GM18907 (cell line): Measurements from ENCODE around the gene TMEM132A.
"Not testable (repeated sequence)": the region's sequence is repeated elsewhere in the genome, so short reads cannot be mapped to it uniquely, and the experiment has no call there.

Source experiments
- ATAC-seq: cut with Tn5 transposase; IDR thresholded peaks from one replicate; pipeline ENCODE4 v1.9.1; 2021; ENCODE audit warnings: mild to moderate bottlenecking, moderate library complexity; ENCODE audit not compliant: unreplicated experiment

The TMEM132A gene

DNA sequence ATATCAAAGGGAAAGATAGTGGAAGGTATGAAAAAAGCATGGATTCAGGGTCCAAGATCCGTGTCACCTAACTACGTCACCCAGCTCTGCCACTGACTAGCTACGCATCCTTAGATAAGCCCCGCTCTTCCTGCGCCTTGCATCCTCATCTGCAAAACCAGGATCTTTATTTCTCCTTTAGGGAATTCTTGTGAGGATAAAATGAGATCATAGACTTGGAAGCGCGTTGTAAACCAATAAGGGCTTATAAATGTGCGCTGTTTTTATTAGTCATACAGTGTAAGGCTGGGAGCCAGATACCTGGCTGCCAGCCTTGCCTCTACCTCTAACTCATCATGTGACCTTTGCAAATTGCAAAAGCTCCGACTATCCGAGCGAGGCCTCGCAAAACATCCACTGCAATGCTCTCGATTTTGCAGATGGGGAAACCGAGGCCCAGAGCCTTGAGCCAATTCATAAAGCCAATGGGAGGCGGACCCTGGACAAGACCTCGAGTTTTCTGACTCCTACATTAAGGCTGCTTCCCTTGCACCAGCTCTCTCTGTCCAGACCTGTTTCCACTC lies 18.6 kb upstream of the TMEM132A start:
- ATAC-seq = no peak

DNA sequence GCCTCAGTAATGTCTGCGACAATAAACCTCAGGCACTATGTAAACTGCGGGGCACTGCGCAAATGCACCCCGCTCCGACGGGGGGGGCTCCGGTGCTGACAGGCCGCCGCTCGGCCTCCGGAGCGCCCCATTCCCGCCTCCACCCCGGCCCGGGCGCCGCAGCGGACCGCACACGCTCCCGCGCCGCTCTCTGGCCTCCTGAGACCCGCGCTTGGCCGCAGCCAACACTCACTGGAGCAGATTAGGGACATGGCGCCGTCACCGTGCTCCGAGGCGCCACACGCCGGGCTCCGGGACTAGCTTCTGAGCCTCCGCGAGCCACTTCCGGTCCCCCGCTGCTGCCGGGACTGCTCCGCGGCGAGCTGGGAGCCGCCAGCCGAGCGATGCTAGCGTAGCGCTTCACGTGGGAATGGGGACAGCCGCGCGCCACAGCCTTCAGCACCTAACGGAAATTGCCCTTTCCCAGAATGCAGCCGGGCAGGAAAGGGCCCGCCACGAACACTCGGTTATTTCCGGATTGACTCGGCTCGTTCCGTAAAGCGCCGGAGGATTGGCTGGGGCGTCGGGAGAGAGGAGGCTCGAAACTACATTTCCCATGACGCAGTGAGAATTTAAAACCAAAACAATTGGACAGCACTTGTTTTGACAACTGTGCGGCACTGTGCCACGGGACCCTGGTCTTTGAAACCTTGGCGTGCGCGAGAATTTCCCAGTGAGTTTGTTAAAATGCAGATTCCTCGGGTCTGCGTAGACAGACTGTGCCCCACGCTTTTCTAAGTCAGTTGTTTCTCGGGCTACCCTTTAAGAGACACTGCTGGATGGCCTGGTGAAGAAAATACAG lies 17.9 kb upstream of the TMEM132A start, which contains the start of gene PRPF19:
Gene PRPF19, minus strand, starts transcription at position 454 of the 841 bp plus-strand sequence. Its CDS starts 203 bp downstream, at position 251.
- peak; percentile 79 for ATAC-seq

DNA sequence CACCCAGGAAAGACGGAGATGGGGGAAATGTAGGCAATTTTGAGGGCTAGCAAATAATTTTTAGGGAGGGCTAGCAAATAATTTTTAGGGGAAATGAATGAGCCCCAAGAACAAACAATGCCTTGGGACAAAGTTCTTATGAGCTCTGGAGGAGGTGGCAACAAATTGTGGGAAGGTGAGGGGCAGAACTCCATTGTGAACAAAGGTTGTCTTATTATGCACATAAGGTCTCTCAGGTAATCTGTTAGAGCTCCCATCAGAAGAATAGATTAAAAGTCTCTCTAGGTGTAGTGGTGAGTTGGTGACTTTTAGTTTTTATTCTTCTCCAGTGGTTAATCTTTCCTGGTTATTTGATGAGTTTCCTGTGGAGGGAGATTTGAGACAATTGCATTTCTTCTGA lies 15.5 kb upstream of the TMEM132A start:
- ATAC-seq = no peak

DNA sequence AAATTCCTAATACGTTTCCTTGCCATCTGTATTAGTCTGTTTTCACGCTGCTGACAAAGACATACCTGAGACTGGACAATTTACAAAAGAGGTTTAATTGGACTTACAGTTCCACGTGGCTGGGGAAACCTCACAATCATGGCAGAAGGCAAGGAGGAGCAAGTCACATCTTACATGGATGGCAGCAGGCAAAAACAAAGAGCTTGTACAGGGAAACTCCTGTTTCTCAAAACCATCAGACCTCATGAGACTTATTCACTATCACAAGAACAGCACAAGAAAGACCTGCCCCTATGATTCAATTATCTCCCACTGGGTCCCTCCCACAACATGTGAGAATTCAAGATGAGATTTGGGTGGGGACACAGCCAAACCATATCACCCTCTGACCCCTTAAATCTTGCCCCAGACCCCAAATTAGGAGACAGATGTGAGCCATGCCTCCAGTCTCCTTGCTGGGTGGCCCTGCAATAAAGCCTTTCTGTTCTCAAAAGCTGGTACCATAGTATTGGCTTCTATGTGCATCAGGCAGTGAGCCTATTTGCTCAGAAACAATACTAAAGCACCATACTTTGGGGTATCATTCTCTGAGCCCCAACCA lies 14.5 kb upstream of the TMEM132A start:
- not testable (repeated sequence) for ATAC-seq

DNA sequence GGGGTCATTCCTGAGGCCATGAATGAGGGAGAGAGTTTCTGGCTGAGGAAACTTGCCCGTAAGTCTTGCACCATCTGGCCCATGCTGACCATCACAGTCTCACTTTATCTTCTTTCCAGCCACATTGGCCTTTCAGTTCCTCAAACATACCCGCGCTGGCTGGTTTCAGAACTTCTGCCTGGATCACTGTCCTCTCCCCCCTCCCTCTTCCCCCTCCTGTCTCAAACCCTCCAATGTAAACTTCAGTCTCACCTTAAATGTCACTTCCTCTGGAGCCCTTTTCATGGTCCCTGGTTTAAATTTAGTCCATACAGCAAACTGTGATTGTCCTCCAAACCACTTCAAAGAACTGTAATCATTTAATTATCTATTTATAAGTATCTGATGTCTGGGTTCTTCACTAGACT lies 14.0 kb upstream of the TMEM132A start:
- ATAC-seq = peak; percentile 41

DNA sequence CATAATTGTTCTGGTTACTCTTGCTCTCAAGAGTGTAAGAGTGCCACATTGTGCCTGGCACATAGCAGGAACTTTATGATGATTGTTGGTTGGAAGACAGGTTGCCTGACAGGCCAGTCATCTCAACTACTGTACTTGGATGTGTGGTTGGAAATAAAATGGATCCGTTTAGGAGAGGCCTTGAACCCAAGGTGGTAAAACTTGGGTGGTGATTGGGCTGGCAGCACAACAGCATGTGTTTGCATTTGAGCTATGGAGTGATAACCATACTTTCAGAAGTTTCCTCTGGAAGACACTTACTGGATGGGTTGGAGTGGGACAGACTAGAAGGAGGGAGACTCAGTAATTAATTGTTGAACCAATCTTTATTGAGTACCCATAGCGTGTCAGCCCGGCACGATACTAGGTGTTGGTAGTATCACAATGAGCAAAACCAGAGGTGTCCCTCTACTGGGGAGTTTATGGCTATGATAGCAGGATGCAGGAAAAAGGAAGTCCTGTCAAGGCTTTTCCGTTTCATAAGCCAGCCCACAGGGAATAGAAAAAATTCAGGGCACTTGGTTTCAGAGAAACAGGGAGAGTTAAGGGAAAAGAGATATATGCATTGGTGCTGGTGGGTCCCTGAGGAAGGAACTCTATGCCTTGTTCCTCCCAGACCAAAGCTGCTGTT lies 13.4 kb upstream of the TMEM132A start:
- ATAC-seq = no peak

DNA sequence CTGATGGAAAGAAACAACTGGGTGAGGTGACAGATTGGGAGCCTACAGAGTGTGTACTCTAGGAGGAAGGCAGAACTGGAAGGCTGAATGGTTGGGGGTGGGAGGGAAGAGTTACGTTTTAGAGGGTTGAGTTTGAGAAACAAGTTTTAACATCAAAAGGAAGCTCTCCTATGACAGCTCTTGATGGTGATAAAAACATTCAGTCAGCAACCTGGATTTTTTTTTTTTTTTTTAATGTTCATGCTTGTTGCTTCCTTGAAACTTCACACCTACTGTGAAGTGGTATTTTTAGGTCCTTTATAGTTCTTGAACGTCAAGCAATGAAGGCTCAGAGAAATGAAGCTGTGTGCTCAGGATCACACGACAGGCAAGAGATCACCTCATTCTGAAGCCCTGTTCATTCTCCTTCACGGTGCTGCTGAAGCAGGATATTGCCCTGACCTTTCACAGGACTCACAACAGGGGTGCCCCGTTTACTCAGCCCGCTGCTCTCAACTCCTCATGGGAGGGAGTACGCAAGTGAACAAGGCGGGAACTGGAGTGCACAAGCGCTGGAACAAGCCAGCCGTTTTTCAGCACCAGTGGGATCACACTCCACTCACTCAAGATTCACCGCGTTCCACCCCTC lies 11.9 kb upstream of the TMEM132A start:
- ATAC-seq = no peak

DNA sequence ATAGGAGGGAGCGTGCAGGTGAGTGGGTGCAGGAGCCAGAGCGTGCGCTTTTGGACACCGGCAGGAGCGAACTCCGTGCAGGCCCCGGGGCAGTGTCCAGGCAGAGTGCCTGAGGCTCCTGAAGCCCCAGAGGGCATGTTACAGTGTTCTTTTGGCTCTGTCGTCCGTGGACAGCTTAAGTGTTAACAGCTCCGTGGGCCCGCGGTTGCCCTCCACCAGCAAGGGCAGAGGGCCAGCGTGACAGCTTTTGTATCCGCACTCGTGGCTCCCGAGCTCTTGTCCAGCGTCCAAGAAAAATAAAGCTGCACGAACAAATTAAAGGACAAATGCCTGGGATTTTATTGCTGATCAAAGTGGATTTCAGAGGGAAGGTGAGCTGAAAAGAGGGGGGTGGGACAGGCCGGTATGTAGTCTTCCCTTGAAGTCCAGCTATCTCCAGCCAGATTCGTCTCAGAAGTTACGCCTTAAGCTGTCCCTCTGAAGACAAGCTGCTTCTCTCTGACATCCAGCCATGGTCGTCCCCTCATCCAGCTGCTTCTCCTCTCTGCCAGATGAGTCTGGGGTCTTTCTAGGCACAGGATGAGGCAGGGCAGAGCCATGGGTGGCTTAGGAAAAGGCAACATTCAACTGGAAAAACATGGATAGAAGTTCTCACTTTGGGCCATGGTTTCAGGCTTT lies 11.3 kb upstream of the TMEM132A start:
- no peak for ATAC-seq

DNA sequence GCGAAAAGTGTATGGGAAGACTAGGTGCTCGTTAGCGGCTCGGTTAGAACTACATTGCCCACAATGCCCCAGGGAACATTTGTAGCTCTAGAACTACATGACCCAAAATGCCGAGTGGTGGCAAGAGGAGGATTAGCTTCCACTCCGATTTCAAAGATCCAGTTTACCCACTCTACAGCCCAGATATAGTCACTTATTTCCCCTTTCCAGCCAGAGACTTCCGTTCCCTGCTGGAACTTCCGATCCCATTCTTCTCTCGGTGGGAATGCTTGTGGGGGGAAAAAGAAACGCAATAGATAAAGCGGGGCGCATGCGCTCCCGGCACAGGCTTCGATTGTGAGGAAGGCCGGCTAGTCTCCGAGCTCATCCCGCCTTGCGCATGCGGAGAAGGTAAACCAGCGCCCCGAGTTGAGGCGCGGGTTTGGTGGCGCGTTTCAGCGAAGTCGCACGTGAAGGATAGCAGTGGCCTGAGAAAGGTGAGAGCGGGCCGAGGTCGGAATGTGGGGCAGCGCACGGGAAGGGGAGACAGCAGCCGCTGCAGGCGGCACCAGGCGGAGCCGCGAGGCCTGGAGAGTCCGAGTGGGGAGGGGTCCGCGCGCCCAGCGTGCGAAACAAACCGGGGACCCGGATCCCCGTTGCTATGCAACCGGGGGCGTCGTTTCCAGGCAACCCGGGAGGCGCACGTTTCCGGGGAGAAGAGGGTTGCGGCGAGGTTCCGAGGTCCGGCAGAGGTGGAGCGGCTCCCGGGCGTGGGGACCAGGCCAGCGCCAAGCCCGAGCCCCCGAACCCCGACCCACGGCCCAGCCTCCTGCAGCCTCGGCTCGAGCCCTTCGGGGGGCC lies 10.2 kb upstream of the TMEM132A start, which contains the start of gene TMEM109:
Gene TMEM109, plus strand, starts transcription at position 366 of the 840 bp plus-strand sequence. CDS start 5,536 bp downstream, outside the sequence.
- peak; percentile 50 for ATAC-seq

DNA sequence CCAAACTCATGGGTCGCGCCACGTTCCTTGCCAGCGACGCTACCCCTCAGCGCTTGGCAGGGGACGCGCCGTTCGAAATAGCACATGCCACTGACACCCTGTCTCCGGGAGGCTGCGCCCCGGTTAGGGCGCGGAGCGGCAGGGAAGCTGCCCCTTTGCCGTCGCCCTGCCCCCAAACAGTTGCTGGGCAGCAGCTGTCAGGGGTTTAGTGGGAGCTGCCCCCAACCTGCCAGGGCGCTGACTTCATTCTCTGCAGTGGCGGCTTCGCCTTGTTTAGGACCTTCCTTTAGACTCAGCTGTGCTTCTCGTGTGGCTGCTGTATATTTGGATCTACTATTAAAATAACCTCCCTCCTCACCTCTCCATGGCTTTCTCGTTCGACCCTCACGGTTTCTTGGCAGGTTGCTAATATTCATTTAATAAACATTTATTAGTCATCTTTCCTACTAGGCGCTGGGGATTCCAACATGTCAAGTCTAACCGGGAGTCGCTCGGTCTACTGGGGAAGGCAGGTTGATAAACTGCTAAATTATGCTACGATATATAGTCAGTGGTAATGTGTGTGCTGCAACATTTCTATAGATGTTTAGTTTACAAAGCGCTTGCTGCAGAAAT lies 9.5 kb upstream of the TMEM132A start:
- ATAC-seq = peak; percentile 2

DNA sequence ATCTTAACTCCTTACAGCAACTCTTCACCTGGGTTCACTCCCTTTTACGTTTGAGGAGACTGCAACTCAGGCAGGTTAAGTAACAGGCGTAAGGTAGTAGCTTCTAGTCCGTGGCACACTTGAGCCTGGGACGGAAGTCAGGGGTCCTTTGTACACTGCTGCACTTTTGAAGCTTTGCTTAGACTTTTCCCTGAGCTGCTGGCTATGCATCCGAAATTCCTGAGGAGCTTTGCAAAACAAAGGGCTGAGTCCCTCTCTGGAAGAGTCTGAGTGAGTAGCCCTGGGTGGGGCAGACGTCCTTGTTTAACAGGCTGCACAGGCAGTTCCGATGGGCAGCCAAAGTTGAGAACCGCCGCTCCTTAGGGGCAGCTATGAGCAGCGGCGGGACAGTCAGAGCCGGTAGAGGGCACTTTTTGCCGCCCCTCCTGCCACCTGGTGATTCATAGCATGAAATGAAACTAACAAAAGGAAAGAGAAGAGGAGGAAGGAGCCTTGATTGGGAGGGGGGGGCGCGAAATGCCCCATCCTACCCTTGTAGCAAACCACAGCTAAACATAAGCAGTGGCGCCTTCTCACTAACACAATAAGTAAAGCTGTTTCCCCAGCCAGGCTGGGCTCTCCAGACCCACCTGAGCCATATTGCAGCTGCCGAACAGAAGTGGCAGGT lies 8.9 kb upstream of the TMEM132A start:
- ATAC-seq = peak; percentile 48

DNA sequence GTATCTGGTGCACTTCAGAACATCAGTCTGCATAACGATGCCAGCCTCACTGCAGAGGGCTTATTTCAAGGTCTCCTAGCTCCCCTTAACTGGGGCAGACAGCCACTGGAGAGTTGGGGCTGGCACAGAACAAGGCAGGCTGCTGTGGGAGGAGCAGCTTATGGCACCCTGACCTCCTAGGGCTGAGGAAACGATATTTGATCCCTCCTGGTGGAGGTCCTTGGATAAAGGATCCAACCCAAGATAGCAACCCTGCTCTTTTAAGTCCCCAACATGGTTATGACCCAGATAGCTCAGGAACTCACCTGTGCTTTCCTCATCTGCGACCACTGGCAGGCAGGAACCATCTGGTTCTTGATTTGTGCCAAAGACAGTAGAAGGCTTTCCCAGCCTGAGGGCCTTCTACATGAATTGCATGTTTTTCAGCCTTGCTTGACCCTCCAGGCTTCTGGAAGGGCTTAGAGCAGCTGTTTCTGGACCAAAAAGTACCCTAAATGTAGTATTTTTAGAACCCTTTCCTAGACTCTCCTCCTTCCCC lies 7.5 kb upstream of the TMEM132A start:
- ATAC-seq = no peak

DNA sequence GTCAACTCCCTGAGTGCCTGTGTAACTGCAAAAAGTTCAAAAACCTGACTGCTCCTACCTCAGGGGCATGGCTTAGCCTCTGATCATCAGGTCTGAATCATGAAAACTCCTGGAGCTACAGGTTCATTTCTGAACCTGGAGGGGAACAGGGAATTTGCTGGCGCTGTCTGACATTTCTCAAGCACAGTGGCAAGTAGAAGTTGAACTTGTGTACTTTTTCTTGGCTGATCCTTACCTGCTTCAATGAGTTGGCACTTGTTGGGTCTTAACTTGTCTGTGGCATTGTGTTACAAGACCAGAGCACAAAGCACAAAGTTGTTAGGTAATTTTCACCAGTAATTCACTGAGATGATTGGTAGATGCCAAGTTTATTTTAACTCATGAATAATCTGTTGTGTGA lies 7.0 kb upstream of the TMEM132A start:
- ATAC-seq = no peak

DNA sequence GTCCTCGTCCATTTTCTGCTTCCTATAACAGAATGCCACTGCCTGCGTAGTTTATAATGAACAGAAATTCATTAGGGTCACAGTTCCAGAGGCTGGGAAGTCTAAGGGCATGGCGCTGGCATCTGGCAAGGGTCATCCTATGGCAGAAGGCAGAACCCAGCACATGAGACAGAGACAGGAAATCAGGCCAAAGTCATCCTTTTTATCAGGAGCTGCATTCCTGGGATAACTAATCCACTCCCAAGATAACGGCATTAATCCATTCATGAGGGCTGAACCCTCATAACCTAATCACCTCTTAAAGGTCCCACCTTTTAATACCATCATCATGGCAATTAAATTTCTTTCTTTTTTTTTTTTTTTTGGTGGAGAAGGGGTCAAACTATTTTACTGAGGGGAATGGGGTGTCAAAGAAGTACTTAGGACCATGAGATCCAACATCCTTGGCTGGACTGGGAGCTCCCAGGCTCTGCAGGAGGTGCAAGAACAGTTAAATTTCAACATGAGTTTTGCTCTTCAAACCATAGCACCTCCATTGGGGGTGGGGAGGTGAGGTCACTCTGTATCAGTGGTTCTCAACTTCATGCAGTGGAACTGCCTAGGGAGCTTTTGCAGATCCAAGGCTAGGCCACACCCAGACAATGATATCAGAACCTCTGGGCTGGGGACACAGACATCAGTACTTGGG lies 5.9 kb upstream of the TMEM132A start:
- no peak for ATAC-seq

DNA sequence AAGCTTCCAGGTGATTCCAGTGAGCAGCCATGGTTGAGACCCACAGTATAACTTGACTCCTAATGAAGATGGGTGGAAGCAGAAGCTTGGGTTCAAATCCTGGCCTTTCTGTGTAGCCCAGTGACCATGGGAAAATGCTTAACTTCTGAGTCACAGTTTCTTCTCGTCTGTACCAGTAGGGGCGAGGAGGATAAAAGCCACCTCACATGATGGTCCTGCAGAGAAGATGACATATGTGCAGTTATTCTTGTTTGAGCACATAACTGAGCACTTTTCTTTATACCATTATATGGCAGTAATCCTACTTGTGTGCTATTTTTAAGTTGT lies 5.4 kb upstream of the TMEM132A start:
- ATAC-seq = no peak

DNA sequence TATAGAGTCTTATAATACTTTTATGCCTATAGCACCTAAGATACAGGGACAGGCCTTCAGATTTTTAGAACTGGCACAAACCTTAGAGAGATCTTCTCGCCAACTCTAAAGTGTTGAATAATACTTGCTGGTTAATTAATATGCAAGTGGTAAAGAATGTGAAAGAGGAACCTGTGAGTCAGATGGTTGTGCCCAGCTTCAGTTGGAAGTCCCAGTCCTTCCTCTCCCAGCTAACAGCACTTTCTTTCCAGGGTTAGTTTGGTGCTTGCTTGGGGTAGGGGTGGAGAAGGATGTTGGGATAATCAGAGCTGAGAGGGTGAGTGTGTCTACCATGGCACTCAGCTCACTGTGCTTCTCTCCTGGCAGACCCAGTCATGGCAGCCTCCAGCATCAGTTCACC lies 4.9 kb upstream of the TMEM132A start:
- ATAC-seq = no peak

DNA sequence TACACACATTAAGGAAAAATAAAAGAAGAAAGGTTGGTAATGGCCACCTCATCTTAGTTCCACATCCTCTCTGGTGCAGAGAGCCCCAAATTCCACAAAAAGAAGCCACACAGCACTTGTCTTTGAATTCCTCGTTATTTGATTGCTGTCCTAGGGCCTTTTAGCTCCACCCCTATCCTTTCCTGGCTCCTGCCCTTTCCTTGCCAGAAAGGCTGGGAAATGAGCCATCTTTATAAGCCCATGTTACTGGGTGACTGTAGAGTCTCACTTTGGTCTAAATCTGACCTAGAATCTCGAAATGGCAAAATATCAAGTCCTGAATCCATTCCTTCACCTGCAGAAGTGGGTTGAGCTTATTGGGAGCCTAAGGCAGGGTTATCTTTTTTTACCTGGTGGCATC lies 4.3 kb upstream of the TMEM132A start:
- no peak for ATAC-seq

DNA sequence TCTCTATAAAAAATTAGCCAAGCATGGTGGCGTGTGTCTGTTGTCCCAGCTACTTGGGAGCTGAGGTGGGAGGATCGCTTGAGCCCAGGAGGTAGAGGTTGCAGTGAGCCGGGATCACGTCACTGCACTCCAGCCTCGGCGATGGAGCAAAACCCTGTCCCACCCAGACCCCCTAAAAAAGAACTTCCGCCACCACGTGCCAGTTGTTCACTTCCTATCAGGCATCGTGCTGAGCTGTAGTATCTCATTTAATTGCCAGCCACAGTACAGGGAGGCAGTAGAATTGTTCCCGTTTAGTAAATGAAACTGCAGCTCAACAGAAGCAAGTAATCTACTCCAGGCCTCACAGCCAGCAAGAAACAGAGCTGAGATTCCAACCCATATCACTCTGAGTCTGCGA lies 3.0 kb upstream of the TMEM132A start:
- no peak for ATAC-seq
